HEK293 (cell line): ENCODE data around the gene TAF10.

Source experiments
- CTCF ChIA-PET: fragments of 350-600 bp; formaldehyde crosslinking; extraction: SDS; loops from one replicate; lab custom pipeline; 2021; ENCODE audit warnings: antibody characterized with exemption; lab: Yijun Ruan, JAX
- POLR2A ChIA-PET: fragments of 300-600 bp; formaldehyde crosslinking; extraction: SDS; loops from one replicate; lab custom pipeline; 2020; ENCODE audit warnings: antibody characterized with exemption, inconsistent platforms; lab: Yijun Ruan, JAX
- H3K27ac ChIP-seq: fragments of 200-500 bp; sonication (Bioruptor generic); 2 replicates; pipeline ENCODE4 v1.5.1; 2014; ENCODE audit warnings: low read depth, low read length, control low read depth, inconsistent platforms; ENCODE audit errors: extremely low read depth
- H3K36me3 ChIP-seq, 2 experiments: fragments of 200-500 bp in 1 of 2; sonication (Bioruptor generic) in 1 of 2; 1 replicate in 1 of 2; 2 replicates in 1 of 2; pipeline ENCODE4 v1.5.1; 2014 to 2017; ENCODE audit warnings: inconsistent platforms in 2 of 2, low read length in 2 of 2; ENCODE audit not compliant: control insufficient read depth in 2 of 2, insufficient read depth in 1 of 2
- H3K4me1 ChIP-seq: fragments of 200-500 bp; sonication (Bioruptor generic); 2 replicates; pipeline ENCODE4 v1.5.1; 2014; ENCODE audit warnings: mild to moderate bottlenecking, low read length, inconsistent platforms; ENCODE audit not compliant: control insufficient read depth, insufficient read depth
- H3K4me3 ChIP-seq: 2 replicates; pipeline ENCODE4 v1.5.1; 2011; ENCODE audit warnings: low read depth, mild to moderate bottlenecking, control low read depth, low read length, moderate library complexity
- H3K9me3 ChIP-seq: fragments of 200-500 bp; sonication (Bioruptor generic); 2 replicates; pipeline ENCODE4 v1.5.1; 2014; ENCODE audit warnings: low read depth, low read length, inconsistent platforms; ENCODE audit not compliant: control insufficient read depth, insufficient read depth
- KLF10 ChIP-seq: fragments of 450-650 bp; IDR thresholded peaks from 2 replicates; pipeline ENCODE4 v1.5.1; 2018; ENCODE audit warnings: missing biosample characterization, mild to moderate bottlenecking, missing genetic modification characterization
- KLF16 ChIP-seq: fragments of 450-650 bp; formaldehyde crosslinking; IDR thresholded peaks from 2 replicates; pipeline ENCODE4 v1.5.1; 2017; ENCODE audit warnings: missing biosample characterization, missing genetic modification characterization
- ZNF10 ChIP-seq: fragments of 450-650 bp; formaldehyde crosslinking; IDR thresholded peaks from 2 replicates; pipeline ENCODE4 v1.5.1; 2017; ENCODE audit warnings: missing biosample characterization, missing genetic modification characterization
- ZNF133 ChIP-seq: fragments of 450-650 bp; formaldehyde crosslinking; IDR thresholded peaks from 2 replicates; pipeline ENCODE4 v1.5.1; 2016; ENCODE audit warnings: missing biosample characterization, missing genetic modification characterization
- ZNF335 ChIP-seq: fragments of 450-650 bp; formaldehyde crosslinking; conservative IDR thresholded peaks from 2 replicates; pipeline ENCODE4 v1.5.1; 2016; ENCODE audit warnings: missing biosample characterization, missing genetic modification characterization
- ZNF350 ChIP-seq: fragments of 450-650 bp; formaldehyde crosslinking; IDR thresholded peaks from 2 replicates; pipeline ENCODE4 v1.5.0; 2017; ENCODE audit warnings: missing biosample characterization, mild to moderate bottlenecking, missing genetic modification characterization
- ZNF433 ChIP-seq: fragments of 450-650 bp; formaldehyde crosslinking; IDR thresholded peaks from 2 replicates; pipeline ENCODE4 v1.5.1; 2016; ENCODE audit warnings: missing biosample characterization, missing genetic modification characterization, low read depth
- ZNF530 ChIP-seq: fragments of 450-650 bp; formaldehyde crosslinking; IDR thresholded peaks from 2 replicates; pipeline ENCODE4 v1.5.1; 2016; ENCODE audit warnings: low read depth, missing biosample characterization, missing genetic modification characterization
- ZNF596 ChIP-seq: fragments of 450-650 bp; IDR thresholded peaks from 2 replicates; pipeline ENCODE4 v1.5.0; 2018; ENCODE audit warnings: missing biosample characterization, mild to moderate bottlenecking, missing genetic modification characterization, moderate library complexity
- ZNF623 ChIP-seq: fragments of 450-650 bp; formaldehyde crosslinking; IDR thresholded peaks from 2 replicates; pipeline ENCODE4 v1.5.1; 2016; ENCODE audit warnings: missing biosample characterization, missing genetic modification characterization
- ZNF768 ChIP-seq: fragments of 450-650 bp; formaldehyde crosslinking; IDR thresholded peaks from 2 replicates; pipeline ENCODE4 v1.5.1; 2018; ENCODE audit warnings: missing biosample characterization, mild to moderate bottlenecking, missing genetic modification characterization
- TF ChIP-seq, protein P1 (sequence below): fragments of 450-650 bp; formaldehyde crosslinking; optimal IDR thresholded peaks from 2 replicates; pipeline ENCODE3; 2016; ENCODE audit warnings: missing biosample characterization, mild to moderate bottlenecking, missing genetic modification characterization
- TF ChIP-seq, protein P2 (sequence below): fragments of 450-650 bp; formaldehyde crosslinking; IDR thresholded peaks from 2 replicates; pipeline ENCODE4 v1.5.1; 2017; ENCODE audit warnings: missing biosample characterization, missing genetic modification characterization
- TF ChIP-seq, protein P3 (sequence below): fragments of 450-650 bp; formaldehyde crosslinking; IDR thresholded peaks from 2 replicates; pipeline ENCODE4 v1.5.1; 2016; ENCODE audit warnings: missing biosample characterization, missing genetic modification characterization
- TF ChIP-seq, protein P4 (sequence below): fragments of 450-650 bp; formaldehyde crosslinking; IDR thresholded peaks from 2 replicates; pipeline ENCODE4 v1.5.1; 2016; ENCODE audit warnings: missing biosample characterization, missing genetic modification characterization, borderline replicate concordance

Gene TAF10

DNA sequence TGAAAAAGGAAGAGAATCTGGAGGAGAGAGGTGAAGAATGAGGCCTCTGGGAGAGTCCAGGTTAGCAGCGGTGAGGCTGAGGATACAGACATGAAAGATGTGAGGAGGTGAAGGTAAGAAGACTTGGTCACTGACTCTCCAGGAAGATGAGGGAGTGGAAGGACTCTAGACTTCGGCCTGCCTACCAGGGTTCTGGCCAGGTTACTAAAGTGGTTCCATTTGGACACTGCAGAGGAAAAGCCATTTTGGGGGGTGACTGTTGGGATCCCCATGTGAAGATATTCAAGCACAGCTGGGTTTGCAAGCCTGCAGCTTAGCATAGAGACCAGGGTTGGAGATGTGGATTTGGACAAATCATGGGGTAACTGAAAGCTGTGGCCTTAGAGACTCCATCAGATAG lies 35.8 kb upstream of the TAF10 start:
- ChIA-PET CTCF (interaction anchor here (0.5 to 1.1 kb wide), 4 partner anchors 10 to 269 kb away, joined by 3 read pairs; no protein-coding TSS in a partner anchor), POLR2A (interaction anchor here (1.3 kb wide), 1 partner anchor 29 kb away, joined by 3 read pairs; the partner anchor contains the start of gene TPP1)
- no peaks in the 10 kb centered on the region for H3K4me1 ChIP-seq
- TF ChIP-seq, protein P1, sequence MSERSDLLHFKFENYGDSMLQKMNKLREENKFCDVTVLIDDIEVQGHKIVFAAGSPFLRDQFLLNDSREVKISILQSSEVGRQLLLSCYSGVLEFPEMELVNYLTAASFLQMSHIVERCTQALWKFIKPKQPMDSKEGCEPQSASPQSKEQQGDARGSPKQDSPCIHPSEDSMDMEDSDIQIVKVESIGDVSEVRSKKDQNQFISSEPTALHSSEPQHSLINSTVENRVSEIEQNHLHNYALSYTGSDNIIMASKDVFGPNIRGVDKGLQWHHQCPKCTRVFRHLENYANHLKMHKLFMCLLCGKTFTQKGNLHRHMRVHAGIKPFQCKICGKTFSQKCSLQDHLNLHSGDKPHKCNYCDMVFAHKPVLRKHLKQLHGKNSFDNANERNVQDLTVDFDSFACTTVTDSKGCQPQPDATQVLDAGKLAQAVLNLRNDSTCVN: no peak
- TF ChIP-seq, protein P2, sequence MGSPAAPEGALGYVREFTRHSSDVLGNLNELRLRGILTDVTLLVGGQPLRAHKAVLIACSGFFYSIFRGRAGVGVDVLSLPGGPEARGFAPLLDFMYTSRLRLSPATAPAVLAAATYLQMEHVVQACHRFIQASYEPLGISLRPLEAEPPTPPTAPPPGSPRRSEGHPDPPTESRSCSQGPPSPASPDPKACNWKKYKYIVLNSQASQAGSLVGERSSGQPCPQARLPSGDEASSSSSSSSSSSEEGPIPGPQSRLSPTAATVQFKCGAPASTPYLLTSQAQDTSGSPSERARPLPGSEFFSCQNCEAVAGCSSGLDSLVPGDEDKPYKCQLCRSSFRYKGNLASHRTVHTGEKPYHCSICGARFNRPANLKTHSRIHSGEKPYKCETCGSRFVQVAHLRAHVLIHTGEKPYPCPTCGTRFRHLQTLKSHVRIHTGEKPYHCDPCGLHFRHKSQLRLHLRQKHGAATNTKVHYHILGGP (tag by site-specific recombination): no peak
- TF ChIP-seq KLF10 (tag by site-specific recombination) (no peak), ZNF596 (tag by site-specific recombination) (no peak), ZNF623 (tag by site-specific recombination) (no peak), ZNF350 (no peak), ZNF133 (tag by site-specific recombination) (no peak), ZNF768 (tag by site-specific recombination) (no peak), ZNF530 (tag by site-specific recombination) (no peak), KLF16 (tag by site-specific recombination) (no peak), ZNF10 (no peak), ZNF335 (no peak), ZNF433 (tag by site-specific recombination) (no peak)
- TF ChIP-seq, protein P3, sequence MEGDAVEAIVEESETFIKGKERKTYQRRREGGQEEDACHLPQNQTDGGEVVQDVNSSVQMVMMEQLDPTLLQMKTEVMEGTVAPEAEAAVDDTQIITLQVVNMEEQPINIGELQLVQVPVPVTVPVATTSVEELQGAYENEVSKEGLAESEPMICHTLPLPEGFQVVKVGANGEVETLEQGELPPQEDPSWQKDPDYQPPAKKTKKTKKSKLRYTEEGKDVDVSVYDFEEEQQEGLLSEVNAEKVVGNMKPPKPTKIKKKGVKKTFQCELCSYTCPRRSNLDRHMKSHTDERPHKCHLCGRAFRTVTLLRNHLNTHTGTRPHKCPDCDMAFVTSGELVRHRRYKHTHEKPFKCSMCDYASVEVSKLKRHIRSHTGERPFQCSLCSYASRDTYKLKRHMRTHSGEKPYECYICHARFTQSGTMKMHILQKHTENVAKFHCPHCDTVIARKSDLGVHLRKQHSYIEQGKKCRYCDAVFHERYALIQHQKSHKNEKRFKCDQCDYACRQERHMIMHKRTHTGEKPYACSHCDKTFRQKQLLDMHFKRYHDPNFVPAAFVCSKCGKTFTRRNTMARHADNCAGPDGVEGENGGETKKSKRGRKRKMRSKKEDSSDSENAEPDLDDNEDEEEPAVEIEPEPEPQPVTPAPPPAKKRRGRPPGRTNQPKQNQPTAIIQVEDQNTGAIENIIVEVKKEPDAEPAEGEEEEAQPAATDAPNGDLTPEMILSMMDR: no peak
- TF ChIP-seq, protein P4, sequence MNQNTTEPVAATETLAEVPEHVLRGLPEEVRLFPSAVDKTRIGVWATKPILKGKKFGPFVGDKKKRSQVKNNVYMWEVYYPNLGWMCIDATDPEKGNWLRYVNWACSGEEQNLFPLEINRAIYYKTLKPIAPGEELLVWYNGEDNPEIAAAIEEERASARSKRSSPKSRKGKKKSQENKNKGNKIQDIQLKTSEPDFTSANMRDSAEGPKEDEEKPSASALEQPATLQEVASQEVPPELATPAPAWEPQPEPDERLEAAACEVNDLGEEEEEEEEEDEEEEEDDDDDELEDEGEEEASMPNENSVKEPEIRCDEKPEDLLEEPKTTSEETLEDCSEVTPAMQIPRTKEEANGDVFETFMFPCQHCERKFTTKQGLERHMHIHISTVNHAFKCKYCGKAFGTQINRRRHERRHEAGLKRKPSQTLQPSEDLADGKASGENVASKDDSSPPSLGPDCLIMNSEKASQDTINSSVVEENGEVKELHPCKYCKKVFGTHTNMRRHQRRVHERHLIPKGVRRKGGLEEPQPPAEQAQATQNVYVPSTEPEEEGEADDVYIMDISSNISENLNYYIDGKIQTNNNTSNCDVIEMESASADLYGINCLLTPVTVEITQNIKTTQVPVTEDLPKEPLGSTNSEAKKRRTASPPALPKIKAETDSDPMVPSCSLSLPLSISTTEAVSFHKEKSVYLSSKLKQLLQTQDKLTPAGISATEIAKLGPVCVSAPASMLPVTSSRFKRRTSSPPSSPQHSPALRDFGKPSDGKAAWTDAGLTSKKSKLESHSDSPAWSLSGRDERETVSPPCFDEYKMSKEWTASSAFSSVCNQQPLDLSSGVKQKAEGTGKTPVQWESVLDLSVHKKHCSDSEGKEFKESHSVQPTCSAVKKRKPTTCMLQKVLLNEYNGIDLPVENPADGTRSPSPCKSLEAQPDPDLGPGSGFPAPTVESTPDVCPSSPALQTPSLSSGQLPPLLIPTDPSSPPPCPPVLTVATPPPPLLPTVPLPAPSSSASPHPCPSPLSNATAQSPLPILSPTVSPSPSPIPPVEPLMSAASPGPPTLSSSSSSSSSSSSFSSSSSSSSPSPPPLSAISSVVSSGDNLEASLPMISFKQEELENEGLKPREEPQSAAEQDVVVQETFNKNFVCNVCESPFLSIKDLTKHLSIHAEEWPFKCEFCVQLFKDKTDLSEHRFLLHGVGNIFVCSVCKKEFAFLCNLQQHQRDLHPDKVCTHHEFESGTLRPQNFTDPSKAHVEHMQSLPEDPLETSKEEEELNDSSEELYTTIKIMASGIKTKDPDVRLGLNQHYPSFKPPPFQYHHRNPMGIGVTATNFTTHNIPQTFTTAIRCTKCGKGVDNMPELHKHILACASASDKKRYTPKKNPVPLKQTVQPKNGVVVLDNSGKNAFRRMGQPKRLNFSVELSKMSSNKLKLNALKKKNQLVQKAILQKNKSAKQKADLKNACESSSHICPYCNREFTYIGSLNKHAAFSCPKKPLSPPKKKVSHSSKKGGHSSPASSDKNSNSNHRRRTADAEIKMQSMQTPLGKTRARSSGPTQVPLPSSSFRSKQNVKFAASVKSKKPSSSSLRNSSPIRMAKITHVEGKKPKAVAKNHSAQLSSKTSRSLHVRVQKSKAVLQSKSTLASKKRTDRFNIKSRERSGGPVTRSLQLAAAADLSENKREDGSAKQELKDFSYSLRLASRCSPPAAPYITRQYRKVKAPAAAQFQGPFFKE (tag by site-specific recombination): no peak
- no peaks in the 10 kb centered on the region for H3K36me3 ChIP-seq
- H3K9me3 ChIP-seq: no peaks in the 10 kb centered on the region
- no peak overlapping the region for H3K27ac ChIP-seq
- H3K4me3 ChIP-seq: no peak overlapping the region
